Stomach (tissue), 4 donors: ENCODE data around the gene DAPK2.

Experiments used
- CTCF ChIP-seq, 7 experiments: fragments of 450-650 bp in 4 of 7; fragments of 200-600 bp in 3 of 7; sonication (generic) in 3 of 7; IDR thresholded peaks; one replicate each; pipeline ENCODE4 v1.5.1; 2016 to 2019; ENCODE audit warnings: antibody characterized with exemption in 7 of 7, control low read depth in 2 of 7, mild to moderate bottlenecking in 1 of 7
- POLR2A ChIP-seq, 4 donors: fragments of 450-650 bp; IDR thresholded peaks; one replicate each; pipeline ENCODE4 v1.6.1; 2016; ENCODE audit warnings: antibody characterized with exemption in 4 of 4, control low read depth in 2 of 4, mild to moderate bottlenecking in 1 of 4, moderate library complexity in 1 of 4
- POLR2AphosphoS5 ChIP-seq, 3 donors: sonication (generic); formaldehyde crosslinking; IDR thresholded peaks; one replicate each; pipeline ENCODE4 v1.6.1; 2016; ENCODE audit warnings: antibody characterized with exemption in 3 of 3

GRCh38 chr15:63881431-63881830 is 164.9 kb downstream of the DAPK2 start:
- no peak for TF ChIP-seq POLR2AphosphoS5 (IDR thresholded peaks at IDR 0.05)
- TF ChIP-seq CTCF (IDR thresholded peaks at IDR 0.05): no peak
- no peak for TF ChIP-seq POLR2A (IDR thresholded peaks at IDR 0.05)
